Chondrocyte (in vitro differentiated cells): ENCODE data around the gene SLC35B4. TPM values are rescaled to one million over a fixed set of nuclear protein-coding genes. Genes with fewer than 3 reads are reported as not detected.

Source experiments
- DNase-seq: peaks from one replicate; pipeline ENCODE4 v3.0.0; 2021; ENCODE audit warnings: mixed read lengths, low spot score
- H3K27ac Mint-ChIP-seq: one replicate; pipeline ENCODE4 v1.8.0; 2021; ENCODE audit warnings: mild to moderate bottlenecking, moderate library complexity, mixed read lengths; ENCODE audit not compliant: unreplicated experiment
- H3K27me3 Mint-ChIP-seq: 2 replicates; pipeline ENCODE4 v1.8.0; 2021; ENCODE audit warnings: low read depth, mixed read lengths
- H3K36me3 Mint-ChIP-seq: 2 replicates; pipeline ENCODE4 v1.8.0; 2021; ENCODE audit warnings: low read depth, mixed read lengths
- H3K4me1 Mint-ChIP-seq: 2 replicates; pipeline ENCODE4 v1.8.0; 2021; ENCODE audit warnings: low read depth, mild to moderate bottlenecking, mixed read lengths
- H3K4me3 Mint-ChIP-seq: one replicate; pipeline ENCODE4 v1.8.0; 2021; ENCODE audit warnings: mild to moderate bottlenecking, moderate library complexity, mixed read lengths; ENCODE audit not compliant: unreplicated experiment
- H3K9me3 Mint-ChIP-seq: 2 replicates; pipeline ENCODE4 v1.8.0; 2021; ENCODE audit warnings: low read depth, mixed read lengths
- CTCF ChIP-seq: fragments of 200-600 bp; sonication (generic); IDR thresholded peaks from 2 replicates; pipeline ENCODE4 v1.5.0; 2021; ENCODE audit warnings: antibody characterized with exemption, mild to moderate bottlenecking, moderate library complexity
- total RNA-seq: library from RNA; stranded (reverse); gene quantifications from 3 replicates; pipeline ENCODE4 v1.2.1, GENCODE V29; 2021

The SLC35B4 gene
- total RNA-seq, 1 donor from 2014 or later: 25.1 TPM

GRCh38 chr7:134280508-134280907 is 36.2 kb downstream of the SLC35B4 start:
- H3K4me1 Mint-ChIP-seq: no peaks in the 10 kb centered on the region
- no peak for DNase-seq
- H3K27ac Mint-ChIP-seq: no peak overlapping the region
- peaks cover 2% of the 10 kb centered on the region for H3K9me3 Mint-ChIP-seq
- H3K36me3 Mint-ChIP-seq: no peaks in the 10 kb centered on the region
- no peak for TF ChIP-seq CTCF
- H3K4me3 Mint-ChIP-seq: no peak overlapping the region
- H3K27me3 Mint-ChIP-seq: peaks cover 16% of the 10 kb centered on the region

- Mint-ChIP-seq H3K27ac (no peak overlapping the region), H3K27me3 (peaks cover 19% of the 10 kb centered on the region), H3K4me3 (no peak overlapping the region)
Measured at GRCh38 chr7:134279898-134280297, 36.8 kb downstream of the SLC35B4 start.

GRCh38 chr7:134279336-134279735 is 37.4 kb downstream of the SLC35B4 start:
- no peak overlapping the region for H3K4me3 Mint-ChIP-seq
- peaks cover 2% of the 10 kb centered on the region for H3K9me3 Mint-ChIP-seq
- H3K27me3 Mint-ChIP-seq: peaks cover 20% of the 10 kb centered on the region
- TF ChIP-seq CTCF: no peak
- no peaks in the 10 kb centered on the region for H3K4me1 Mint-ChIP-seq
- no peaks in the 10 kb centered on the region for H3K36me3 Mint-ChIP-seq
- DNase-seq: no peak
- no peak overlapping the region for H3K27ac Mint-ChIP-seq

More at GRCh38 chr7:134279898-134280297, 36.8 kb downstream of the SLC35B4 start:
- Mint-ChIP-seq H3K9me3 (peaks cover 2% of the 10 kb centered on the region), H3K36me3 (no peaks in the 10 kb centered on the region), H3K4me1 (no peaks in the 10 kb centered on the region)
- no peak for TF ChIP-seq CTCF
- no peak for DNase-seq

- Mint-ChIP-seq H3K27me3 (peaks cover 18% of the 10 kb centered on the region), H3K27ac (no peak overlapping the region), H3K4me3 (no peak overlapping the region), H3K9me3 (peaks cover 2% of the 10 kb centered on the region), H3K4me1 (no peaks in the 10 kb centered on the region), H3K36me3 (no peaks in the 10 kb centered on the region)
- TF ChIP-seq CTCF: no peak
- no peak for DNase-seq
Measured at GRCh38 chr7:134278502-134279153, 38.1 kb downstream of the SLC35B4 start.

- H3K4me3 Mint-ChIP-seq: no peak overlapping the region
- no peak overlapping the region for H3K27ac Mint-ChIP-seq
- TF ChIP-seq CTCF: no peak
- no peaks in the 10 kb centered on the region for H3K36me3 Mint-ChIP-seq
- no peaks in the 10 kb centered on the region for H3K4me1 Mint-ChIP-seq
- DNase-seq: no peak
- peaks cover 31% of the 10 kb centered on the region for H3K27me3 Mint-ChIP-seq
- H3K9me3 Mint-ChIP-seq: no peaks in the 10 kb centered on the region
Measured at GRCh38 chr7:134276951-134277350, 39.8 kb downstream of the SLC35B4 start.
